HepG2 (cell line): Measurements from ENCODE around the gene SRRT. TPM values are rescaled to one million over a fixed set of nuclear protein-coding genes. Genes with fewer than 3 reads are reported as not detected.
A peak's percentile ranks its signal among the peaks of the same experiment; 100 is the strongest.

Experiments used
- AKAP8 ChIP-seq: sonication (generic); formaldehyde crosslinking; IDR thresholded peaks from 2 replicates; pipeline ENCODE4 v1.5.1; 2020; ENCODE audit warnings: mild to moderate bottlenecking, missing genetic modification reagents
- BHLHE40 ChIP-seq: IDR thresholded peaks from 2 replicates; pipeline ENCODE4 v1.6.1; 2011; ENCODE audit warnings: low read length, improper control_type of control experiment
- HOXA7 ChIP-seq: sonication (generic); formaldehyde crosslinking; IDR thresholded peaks from 2 replicates; pipeline ENCODE4 v1.8.1; 2022; ENCODE audit warnings: mild to moderate bottlenecking, missing genetic modification reagents, moderate library complexity
- IKZF5 ChIP-seq: IDR thresholded peaks from 2 replicates; pipeline ENCODE4 v1.6.1; 2018; ENCODE audit warnings: missing genetic modification reagents, mild to moderate bottlenecking, missing compliant biosample characterization
- IRX3 ChIP-seq: sonication (generic); formaldehyde crosslinking; IDR thresholded peaks from 2 replicates; pipeline ENCODE4 v1.8.1; 2023; ENCODE audit warnings: mild to moderate bottlenecking, low read depth, missing genetic modification reagents, borderline replicate concordance
- MYNN ChIP-seq: sonication (generic); formaldehyde crosslinking; IDR thresholded peaks from 2 replicates; pipeline ENCODE4 v1.4.0; 2020; ENCODE audit warnings: mild to moderate bottlenecking, low read depth, missing genetic modification reagents
- PPARG ChIP-seq: conservative IDR thresholded peaks from 2 replicates; pipeline ENCODE4 v1.6.1; 2016; ENCODE audit warnings: missing biosample characterization, missing genetic modification reagents
- PRDM15 ChIP-seq: sonication (generic); formaldehyde crosslinking; IDR thresholded peaks from 2 replicates; pipeline ENCODE4 v1.4.0; 2020; ENCODE audit warnings: missing genetic modification reagents
- RARA ChIP-seq: IDR thresholded peaks from 2 replicates; pipeline ENCODE4 v1.6.1; 2016; ENCODE audit warnings: missing genetic modification reagents, missing compliant biosample characterization
- YY1 ChIP-seq: IDR thresholded peaks from 2 replicates; pipeline ENCODE4 v1.6.1; 2011; ENCODE audit warnings: low read length, low read depth, moderate library complexity, mild to moderate bottlenecking; ENCODE audit not compliant: insufficient read depth, insufficient replicate concordance
- ZFP36L2 ChIP-seq: sonication (generic); formaldehyde crosslinking; IDR thresholded peaks from 2 replicates; pipeline ENCODE4 v1.4.0; 2020; ENCODE audit warnings: missing genetic modification reagents
- ZKSCAN1 ChIP-seq: fragments of 150-350 bp; IDR thresholded peaks from 2 replicates; pipeline ENCODE4 v1.6.1; 2014; ENCODE audit warnings: low read length
- ZMAT3 ChIP-seq: sonication (generic); formaldehyde crosslinking; conservative IDR thresholded peaks from 2 replicates; pipeline ENCODE4 v1.7.0; 2021; ENCODE audit warnings: missing genetic modification reagents
- ZNF230 ChIP-seq: sonication (generic); formaldehyde crosslinking; IDR thresholded peaks from 2 replicates; pipeline ENCODE4 v1.4.0; 2020; ENCODE audit warnings: mild to moderate bottlenecking, missing genetic modification reagents
- ZNF24 ChIP-seq: fragments of 450-650 bp; IDR thresholded peaks from 2 replicates; pipeline ENCODE4 v1.6.1; 2017; ENCODE audit warnings: antibody characterized with exemption, mild to moderate bottlenecking
- ZNF782 ChIP-seq: sonication (generic); formaldehyde crosslinking; IDR thresholded peaks from 2 replicates; pipeline ENCODE4 v1.4.0; 2020; ENCODE audit warnings: missing genetic modification reagents, mild to moderate bottlenecking, borderline replicate concordance
- ZSCAN20 ChIP-seq: sonication (generic); formaldehyde crosslinking; IDR thresholded peaks from 2 replicates; pipeline ENCODE4 v1.4.0; 2020; ENCODE audit warnings: missing genetic modification reagents, mild to moderate bottlenecking, borderline replicate concordance
- polyA plus RNA-seq, 8 experiments: library from polyadenylated mRNA; depleted of rRNA in 3 of 8; stranded (reverse) in 7 of 8; unstranded in 1 of 8; fragments of >200 nt; fragmentation: Illumina TruSeq in 4 of 8; extraction: Trizol in 4 of 8; gene quantifications; 2 replicates each; pipeline versions ENCODE4 v1.2.1 to v1.2.3, GENCODE V29; 2011 to 2016; ENCODE audit warnings: low read depth in 4 of 8, missing spikeins in 1 of 8, mixed read lengths in 1 of 8; ENCODE audit not compliant: insufficient read depth in 1 of 8
- total RNA-seq, 5 experiments: library from RNA; depleted of rRNA; stranded (reverse); fragments of >200 nt; fragmentation: Illumina TruSeq; extraction: Trizol; gene quantifications; 2 replicates each; pipeline ENCODE4 v1.2.3, GENCODE V29; 2016; ENCODE audit warnings: low read depth in 1 of 5
- TF ChIP-seq, protein P1 (sequence below): sonication (generic); formaldehyde crosslinking; IDR thresholded peaks from 2 replicates; pipeline ENCODE4 v1.4.0; 2020; ENCODE audit warnings: missing genetic modification reagents; ENCODE audit errors: not compliant biosample characterization
- TF ChIP-seq, protein P2 (sequence below): sonication (generic); formaldehyde crosslinking; IDR thresholded peaks from 2 replicates; pipeline ENCODE4 v1.4.0; 2020; ENCODE audit warnings: missing genetic modification reagents, borderline replicate concordance
- TF ChIP-seq, protein P3 (sequence below): sonication (generic); formaldehyde crosslinking; IDR thresholded peaks from 2 replicates; pipeline ENCODE4 v1.5.0; 2020; ENCODE audit warnings: mild to moderate bottlenecking, missing genetic modification reagents

The SRRT gene
- total and polyA plus RNA-seq, 2 of the 13 experiments (the other 11 are each of a cell fraction or from before 2014, with no cell fraction given) = 26.2 to 106 TPM

DNA sequence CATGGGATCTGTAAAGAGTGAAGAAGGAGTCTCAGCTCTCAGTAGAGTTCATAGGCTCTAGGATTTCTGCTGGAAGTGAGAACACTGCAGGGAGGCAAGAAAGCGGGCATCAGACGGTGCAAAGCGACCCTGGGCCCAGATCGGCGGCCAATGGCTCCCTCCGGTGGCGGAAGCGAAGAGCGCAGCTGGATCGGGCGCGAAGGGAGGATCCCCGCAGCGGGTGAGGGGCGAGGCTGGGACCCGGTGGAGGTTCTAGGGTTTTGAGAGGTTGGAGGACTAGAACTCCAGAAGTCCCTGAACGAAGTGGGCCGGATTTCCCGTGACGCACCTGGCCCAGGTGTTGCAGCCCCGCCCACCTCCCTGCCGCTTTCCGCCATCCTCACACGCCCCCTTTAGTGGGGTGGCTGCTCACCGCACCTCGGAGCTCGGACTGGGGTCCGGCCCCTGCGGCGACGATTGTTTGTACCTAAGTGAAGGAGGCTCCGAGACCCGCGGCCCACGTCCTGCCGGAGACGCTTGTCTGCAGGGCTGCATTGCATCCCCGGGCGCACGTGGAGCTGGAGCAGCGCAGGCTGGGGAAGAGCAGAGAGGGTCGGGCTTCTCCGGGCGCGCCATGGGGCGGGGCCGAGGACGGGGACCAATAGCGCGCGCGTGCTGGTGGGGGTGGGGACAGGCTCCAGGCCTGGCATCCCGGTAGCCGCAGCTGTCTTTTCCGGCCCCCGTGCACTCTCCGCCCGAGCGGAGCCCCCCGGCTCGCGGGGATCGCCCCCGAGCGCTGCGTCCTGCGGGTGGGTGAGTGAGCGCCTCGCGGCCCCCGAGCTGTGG lies 22.6 kb upstream of the SRRT start, which contains the start of gene SLC12A9 (continued):
- TF ChIP-seq ZSCAN20 (no peak), ZNF782 (no peak), MYNN (CRISPR knock-in tag) (0 out of 2 replicates have a peak, but pooled peaks have one; percentile 61), RARA (CRISPR knock-in tag) (no peak), ZFP36L2 (CRISPR knock-in tag) (no peak), IKZF5 (CRISPR knock-in tag) (no peak), BHLHE40 (peak; percentile 25), YY1 (peak; percentile 35), IRX3 (CRISPR knock-in tag) (no peak), ZMAT3 (no peak), PRDM15 (CRISPR knock-in tag) (no peak), AKAP8 (CRISPR knock-in tag) (no peak), PPARG (no peak), ZKSCAN1 (no peak), ZNF230 (CRISPR knock-in tag) (0 out of 2 replicates have a peak, but pooled peaks have one; percentile 78), HOXA7 (CRISPR knock-in tag) (no peak), ZNF24 (no peak)
- TF ChIP-seq, protein P1, sequence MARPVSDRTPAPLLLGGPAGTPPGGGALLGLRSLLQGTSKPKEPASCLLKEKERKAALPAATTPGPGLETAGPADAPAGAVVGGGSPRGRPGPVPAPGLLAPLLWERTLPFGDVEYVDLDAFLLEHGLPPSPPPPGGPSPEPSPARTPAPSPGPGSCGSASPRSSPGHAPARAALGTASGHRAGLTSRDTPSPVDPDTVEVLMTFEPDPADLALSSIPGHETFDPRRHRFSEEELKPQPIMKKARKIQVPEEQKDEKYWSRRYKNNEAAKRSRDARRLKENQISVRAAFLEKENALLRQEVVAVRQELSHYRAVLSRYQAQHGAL (CRISPR knock-in tag) = no peak
- TF ChIP-seq, protein P2, sequence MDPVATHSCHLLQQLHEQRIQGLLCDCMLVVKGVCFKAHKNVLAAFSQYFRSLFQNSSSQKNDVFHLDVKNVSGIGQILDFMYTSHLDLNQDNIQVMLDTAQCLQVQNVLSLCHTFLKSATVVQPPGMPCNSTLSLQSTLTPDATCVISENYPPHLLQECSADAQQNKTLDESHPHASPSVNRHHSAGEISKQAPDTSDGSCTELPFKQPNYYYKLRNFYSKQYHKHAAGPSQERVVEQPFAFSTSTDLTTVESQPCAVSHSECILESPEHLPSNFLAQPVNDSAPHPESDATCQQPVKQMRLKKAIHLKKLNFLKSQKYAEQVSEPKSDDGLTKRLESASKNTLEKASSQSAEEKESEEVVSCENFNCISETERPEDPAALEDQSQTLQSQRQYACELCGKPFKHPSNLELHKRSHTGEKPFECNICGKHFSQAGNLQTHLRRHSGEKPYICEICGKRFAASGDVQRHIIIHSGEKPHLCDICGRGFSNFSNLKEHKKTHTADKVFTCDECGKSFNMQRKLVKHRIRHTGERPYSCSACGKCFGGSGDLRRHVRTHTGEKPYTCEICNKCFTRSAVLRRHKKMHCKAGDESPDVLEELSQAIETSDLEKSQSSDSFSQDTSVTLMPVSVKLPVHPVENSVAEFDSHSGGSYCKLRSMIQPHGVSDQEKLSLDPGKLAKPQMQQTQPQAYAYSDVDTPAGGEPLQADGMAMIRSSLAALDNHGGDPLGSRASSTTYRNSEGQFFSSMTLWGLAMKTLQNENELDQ (CRISPR knock-in tag) = no peak
- TF ChIP-seq, protein P3, sequence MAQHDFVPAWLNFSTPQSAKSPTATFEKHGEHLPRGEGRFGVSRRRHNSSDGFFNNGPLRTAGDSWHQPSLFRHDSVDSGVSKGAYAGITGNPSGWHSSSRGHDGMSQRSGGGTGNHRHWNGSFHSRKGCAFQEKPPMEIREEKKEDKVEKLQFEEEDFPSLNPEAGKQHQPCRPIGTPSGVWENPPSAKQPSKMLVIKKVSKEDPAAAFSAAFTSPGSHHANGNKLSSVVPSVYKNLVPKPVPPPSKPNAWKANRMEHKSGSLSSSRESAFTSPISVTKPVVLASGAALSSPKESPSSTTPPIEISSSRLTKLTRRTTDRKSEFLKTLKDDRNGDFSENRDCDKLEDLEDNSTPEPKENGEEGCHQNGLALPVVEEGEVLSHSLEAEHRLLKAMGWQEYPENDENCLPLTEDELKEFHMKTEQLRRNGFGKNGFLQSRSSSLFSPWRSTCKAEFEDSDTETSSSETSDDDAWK (CRISPR knock-in tag) = no peak
